CD14-positive monocyte (primary cell): ENCODE results near the gene RUNX2. TPM values are rescaled to one million over a fixed set of nuclear protein-coding genes. Genes with fewer than 3 reads are reported as not detected.

Experiments
- DNase-seq, 3 donors: peaks; one replicate each; pipeline ENCODE4 v3.0.0-alpha.2; 2011 to 2022
- H2AFZ ChIP-seq: 2 replicates; pipeline ENCODE4 v1.6.0; 2012; ENCODE audit warnings: mild to moderate bottlenecking, low read depth, low read length, inconsistent platforms; ENCODE audit not compliant: insufficient read depth, poor library complexity, severe bottlenecking
- H3K27ac ChIP-seq, 2 donors: 1 replicate in 1 of 2; 2 replicates in 1 of 2; pipeline ENCODE4 v1.5.1; 2012 to 2013; ENCODE audit warnings: low read length in 2 of 2, control low read depth in 1 of 2, inconsistent platforms in 1 of 2, low read depth in 1 of 2, mild to moderate bottlenecking in 1 of 2
- H3K27me3 ChIP-seq, 2 donors: one replicate each; pipeline versions ENCODE4 v1.6.0 to v1.6.1; 2011 to 2013; ENCODE audit warnings: low read length in 2 of 2; ENCODE audit not compliant: control insufficient read depth in 2 of 2, insufficient read depth in 2 of 2
- H3K36me3 ChIP-seq, 2 donors: replicated peaks in 1 of 2; 1 replicate in 1 of 2; 2 replicates in 1 of 2; pipeline versions ENCODE4 v1.5.1 to v1.6.1; 2012 to 2013; ENCODE audit warnings: low read length in 2 of 2, control low read depth in 1 of 2, inconsistent platforms in 1 of 2, mild to moderate bottlenecking in 1 of 2; ENCODE audit not compliant: insufficient read depth in 2 of 2, control insufficient read depth in 1 of 2
- H3K4me1 ChIP-seq, 2 donors: 1 replicate in 1 of 2; 2 replicates in 1 of 2; pipeline versions ENCODE4 v1.5.1 to v1.6.1; 2012 to 2013; ENCODE audit warnings: low read length in 2 of 2, control low read depth in 1 of 2, inconsistent platforms in 1 of 2, mild to moderate bottlenecking in 1 of 2, moderate library complexity in 1 of 2; ENCODE audit not compliant: insufficient read depth in 2 of 2, control insufficient read depth in 1 of 2
- H3K4me2 ChIP-seq: replicated peaks from 2 replicates; pipeline ENCODE3; 2012; ENCODE audit warnings: low read length, moderate library complexity, mild to moderate bottlenecking; ENCODE audit not compliant: poor library complexity, severe bottlenecking; ENCODE audit errors: extremely low read depth
- H3K4me3 ChIP-seq, 3 experiments: fragments of 200-600 bp in 1 of 3; sonication (generic) in 1 of 3; replicated peaks in 1 of 3; 1 replicate in 2 of 3; 2 replicates in 1 of 3; pipeline ENCODE4 v1.5.1; 2011 to 2013; ENCODE audit warnings: low read length in 3 of 3, mild to moderate bottlenecking in 3 of 3, control low read depth in 2 of 3, low read depth in 2 of 3, inconsistent platforms in 1 of 3, moderate library complexity in 1 of 3
- H3K79me2 ChIP-seq: 2 replicates; pipeline ENCODE4 v1.6.0; 2012; ENCODE audit warnings: mild to moderate bottlenecking, control low read depth, inconsistent platforms, low read length, moderate library complexity; ENCODE audit not compliant: insufficient read depth
- H3K9ac ChIP-seq: 2 replicates; pipeline ENCODE4 v1.6.0; 2017; ENCODE audit warnings: low read length, mild to moderate bottlenecking; ENCODE audit not compliant: insufficient read depth, poor library complexity, severe bottlenecking
- H3K9me3 ChIP-seq, 2 donors: replicated peaks in 1 of 2; 1 replicate in 1 of 2; 2 replicates in 1 of 2; pipeline versions ENCODE4 v1.5.1 to v1.6.1; 2012 to 2013; ENCODE audit warnings: low read length in 2 of 2, control low read depth in 1 of 2; ENCODE audit not compliant: control insufficient read depth in 1 of 2, insufficient read depth in 1 of 2
- H4K20me1 ChIP-seq: 2 replicates; pipeline ENCODE4 v1.6.0; 2012; ENCODE audit warnings: mild to moderate bottlenecking, low read length, control low read depth, moderate library complexity; ENCODE audit not compliant: insufficient read depth
- H3K27ac Mint-ChIP-seq, 7 donors: one replicate each; pipeline ENCODE4 v1.8.0; 2020; ENCODE audit warnings: mild to moderate bottlenecking in 7 of 7, mixed read lengths in 7 of 7, moderate library complexity in 6 of 7, inconsistent platforms in 2 of 7
- H3K27me3 Mint-ChIP-seq, 3 donors: one replicate each; pipeline ENCODE4 v1.8.0; 2021 to 2022; ENCODE audit warnings: low read depth in 3 of 3, mild to moderate bottlenecking in 3 of 3, mixed read lengths in 3 of 3, moderate library complexity in 3 of 3, inconsistent platforms in 1 of 3
- H3K36me3 Mint-ChIP-seq, 2 donors: one replicate each; pipeline ENCODE4 v1.8.0; 2020; ENCODE audit warnings: mixed read lengths in 2 of 2, inconsistent platforms in 1 of 2, mild to moderate bottlenecking in 1 of 2
- H3K4me1 Mint-ChIP-seq: one replicate; pipeline ENCODE4 v1.8.0; 2020; ENCODE audit warnings: mild to moderate bottlenecking, mixed read lengths
- H3K4me3 Mint-ChIP-seq, 2 donors: one replicate each; pipeline ENCODE4 v1.8.0; 2020; ENCODE audit warnings: mild to moderate bottlenecking in 2 of 2, mixed read lengths in 2 of 2, moderate library complexity in 1 of 2
- H3K9me3 Mint-ChIP-seq, 7 donors: one replicate each; pipeline ENCODE4 v1.8.0; 2020 to 2022; ENCODE audit warnings: mixed read lengths in 7 of 7, mild to moderate bottlenecking in 6 of 7, moderate library complexity in 6 of 7, inconsistent platforms in 2 of 7
- WGBS: methylation state at CpG from one replicate; pipeline ENCODE4 v1.1.5; 2013; ENCODE audit warnings: missing lambda C conversion rate; ENCODE audit not compliant: insufficient coverage; 5-methylcytosine and 5-hydroxymethylcytosine counted together
- intact Hi-C, 2 donors: fragments of 100-400 bp; cut with micrococcal nuclease; formaldehyde crosslinking; loops; one replicate each; pipeline versions ENCODE4 v1.15.0 to v1.15.1; 2023
- polyA plus RNA-seq, 3 donors: library from polyadenylated mRNA; depleted of rRNA in 1 of 3; unstranded in 2 of 3; stranded (reverse) in 1 of 3; fragments of 300-500 nt in 2 of 3; fragments of >200 nt in 1 of 3; fragmentation: Illumina TruSeq in 2 of 3; gene quantifications; 1 replicate in 2 of 3; 2 replicates in 1 of 3; pipeline ENCODE4 v1.2.3, GENCODE V29; 2012 to 2021
- TF ChIP-seq, protein P1 (sequence below): fragments of 200-600 bp; IDR thresholded peaks from one replicate; pipeline ENCODE4 v1.8.0; 2022; ENCODE audit warnings: antibody characterized with exemption, mild to moderate bottlenecking

Gene RUNX2
- polyA plus RNA-seq, 3 donors = 1.3 to 5.0 (median 2.5) TPM

DNA sequence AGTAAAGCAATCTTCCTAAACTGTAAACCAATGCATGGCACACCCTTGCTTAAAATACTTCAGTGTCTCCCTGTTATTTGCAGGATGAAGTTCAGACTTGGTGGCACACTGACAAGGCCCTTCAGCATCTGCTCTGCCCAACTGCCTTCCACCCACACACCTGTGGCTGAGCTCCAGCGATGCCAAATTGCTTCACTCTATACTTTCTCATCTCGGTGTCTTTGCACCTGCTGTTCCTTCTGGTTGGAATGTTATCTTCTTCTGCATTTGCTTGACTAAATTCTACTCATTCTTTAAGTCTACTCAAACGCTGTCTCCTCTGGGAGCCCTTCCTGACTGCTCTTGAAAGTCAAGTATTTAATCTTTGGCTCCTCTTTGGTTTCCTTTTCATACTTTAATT, 149.7 kb downstream of the RUNX2 start:
- DNase-seq = no peak
- H3K27me3 Mint-ChIP-seq = no peaks in the 10 kb centered on the region
- no peaks in the 10 kb centered on the region for H3K9me3 Mint-ChIP-seq
- intact Hi-C loops = loop anchor here (10.0 kb wide), 1 partner anchor 53 kb away; no protein-coding TSS in a partner anchor
- 35% methylated on average over 2 of the region's 3 CpGs for WGBS
- no peaks in the 10 kb centered on the region for H3K36me3 ChIP-seq
- peaks cover 59% of the 10 kb centered on the region for H3K79me2 ChIP-seq
- no peak overlapping the region for H3K4me3 Mint-ChIP-seq
- H3K4me1 Mint-ChIP-seq = peaks cover 15% of the 10 kb centered on the region
- no peak overlapping the region for H3K9ac ChIP-seq
- H2AFZ ChIP-seq = no peak overlapping the region
- H3K27ac ChIP-seq = peak overlapping the region in 1 of 2 donors; percentile 64
- H3K9me3 ChIP-seq = no peaks in the 10 kb centered on the region
- no peaks in the 10 kb centered on the region for H4K20me1 ChIP-seq
- peak overlapping the region in 1 of 3 experiments; percentile 14 for H3K4me3 ChIP-seq
- peaks cover 18 to 31% of the 10 kb centered on the region in 2 donors for H3K4me1 ChIP-seq
- H3K4me2 ChIP-seq = peak overlapping the region; percentile 19
- H3K36me3 Mint-ChIP-seq = peaks cover 3 to 10% of the 10 kb centered on the region in 2 donors
- TF ChIP-seq, protein P1, sequence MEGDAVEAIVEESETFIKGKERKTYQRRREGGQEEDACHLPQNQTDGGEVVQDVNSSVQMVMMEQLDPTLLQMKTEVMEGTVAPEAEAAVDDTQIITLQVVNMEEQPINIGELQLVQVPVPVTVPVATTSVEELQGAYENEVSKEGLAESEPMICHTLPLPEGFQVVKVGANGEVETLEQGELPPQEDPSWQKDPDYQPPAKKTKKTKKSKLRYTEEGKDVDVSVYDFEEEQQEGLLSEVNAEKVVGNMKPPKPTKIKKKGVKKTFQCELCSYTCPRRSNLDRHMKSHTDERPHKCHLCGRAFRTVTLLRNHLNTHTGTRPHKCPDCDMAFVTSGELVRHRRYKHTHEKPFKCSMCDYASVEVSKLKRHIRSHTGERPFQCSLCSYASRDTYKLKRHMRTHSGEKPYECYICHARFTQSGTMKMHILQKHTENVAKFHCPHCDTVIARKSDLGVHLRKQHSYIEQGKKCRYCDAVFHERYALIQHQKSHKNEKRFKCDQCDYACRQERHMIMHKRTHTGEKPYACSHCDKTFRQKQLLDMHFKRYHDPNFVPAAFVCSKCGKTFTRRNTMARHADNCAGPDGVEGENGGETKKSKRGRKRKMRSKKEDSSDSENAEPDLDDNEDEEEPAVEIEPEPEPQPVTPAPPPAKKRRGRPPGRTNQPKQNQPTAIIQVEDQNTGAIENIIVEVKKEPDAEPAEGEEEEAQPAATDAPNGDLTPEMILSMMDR = no peak
- no peaks in the 10 kb centered on the region for H3K27me3 ChIP-seq
- H3K27ac Mint-ChIP-seq = no peak overlapping the region

DNA sequence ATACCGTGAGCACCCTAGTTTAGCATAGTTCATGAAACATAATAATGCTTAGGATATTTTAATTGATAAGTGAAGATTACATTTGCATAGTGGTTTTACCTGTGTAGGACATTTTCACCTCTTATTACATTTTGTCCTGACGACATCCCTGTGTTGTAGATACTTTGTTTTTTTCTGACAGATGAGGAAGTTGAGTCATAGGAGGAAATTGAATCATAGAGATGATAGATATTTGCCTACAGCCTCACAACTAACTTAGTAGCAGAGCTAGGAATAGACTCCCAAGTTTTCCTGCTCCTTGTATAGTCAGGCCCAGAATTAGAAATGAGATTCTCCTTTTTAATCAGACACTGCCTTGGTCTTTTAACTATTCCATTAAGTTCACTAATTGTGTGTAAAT, 150.1 kb downstream of the RUNX2 start:
- peaks cover 58% of the 10 kb centered on the region for H3K79me2 ChIP-seq
- intact Hi-C loops = loop anchor here (10.0 kb wide), 1 partner anchor 53 kb away; no protein-coding TSS in a partner anchor
- no peak overlapping the region for H3K9ac ChIP-seq
- H3K4me2 ChIP-seq = peak overlapping the region; percentile 19
- no peak overlapping the region for H2AFZ ChIP-seq
- Mint-ChIP-seq H3K4me1 (peaks cover 15% of the 10 kb centered on the region), H3K36me3 (peaks cover 3 to 10% of the 10 kb centered on the region in 2 donors), H3K27ac (no peak overlapping the region), H3K4me3 (no peak overlapping the region), H3K9me3 (no peaks in the 10 kb centered on the region), H3K27me3 (no peaks in the 10 kb centered on the region)
- peak overlapping the region in 1 of 2 donors; percentile 64 for H3K27ac ChIP-seq
- TF ChIP-seq, protein P1 = no peak
- no peaks in the 10 kb centered on the region for H3K36me3 ChIP-seq
- no peaks in the 10 kb centered on the region for H4K20me1 ChIP-seq
- H3K27me3 ChIP-seq = no peaks in the 10 kb centered on the region
- peaks cover 18 to 31% of the 10 kb centered on the region in 2 donors for H3K4me1 ChIP-seq
- no CpG with 5 or more reads among the region's 2 CpGs for whole genome bisulfite sequencing
- H3K4me3 ChIP-seq = peak overlapping the region in 1 of 3 experiments; percentile 14
- no peaks in the 10 kb centered on the region for H3K9me3 ChIP-seq
- peak; percentile 43 to 83 (median 82) for DNase-seq
